Stimulated activated CD8-positive, alpha-beta memory T cell treated with anti-CD3 and anti-CD28 coated beads, Interleukin-4, amount 100 ng/mL, for 48 hours (primary cell): ENCODE results near the gene MSX2.
A peak's percentile ranks its signal among the peaks of the same experiment; 100 is the strongest.
"Not testable (repeated sequence)": the region's sequence is repeated elsewhere in the genome, so short reads cannot be mapped to it uniquely, and the experiment has no call there.

ENCODE experiments used
- DNase-seq: peaks from one replicate; pipeline ENCODE4 v3.0.0-alpha.2; 2020

Gene MSX2

GRCh38 chr5:174734571-174735497 is 10.5 kb downstream of the MSX2 start:
- no peak for DNase-seq

GRCh38 chr5:174735498-174736330 is 11.3 kb downstream of the MSX2 start:
- DNase-seq = peak; percentile 36

- no peak for DNase-seq
These were observed 11.9 kb downstream of the MSX2 start for GRCh38 chr5:174736331-174736721.

- DNase-seq = no peak
These were observed 12.4 kb downstream of the MSX2 start for GRCh38 chr5:174736777-174737176.

GRCh38 chr5:174737330-174737729 is 12.9 kb downstream of the MSX2 start:
- no peak for DNase-seq

- DNase-seq = no peak
These were observed 17.0 kb downstream of the MSX2 start for GRCh38 chr5:174741352-174741751.

GRCh38 chr5:174744896-174745295 is 20.5 kb downstream of the MSX2 start:
- no peak for DNase-seq

GRCh38 chr5:174745590-174746103 is 21.3 kb downstream of the MSX2 start:
- DNase-seq = no peak

GRCh38 chr5:174750711-174751110 is 26.3 kb downstream of the MSX2 start:
- DNase-seq = no peak

GRCh38 chr5:174751154-174752000 is 27.0 kb downstream of the MSX2 start:
- DNase-seq = no peak

- DNase-seq = no peak
These were observed 27.7 kb downstream of the MSX2 start for GRCh38 chr5:174752121-174752520.

- DNase-seq = no peak
These were observed 30.7 kb downstream of the MSX2 start for GRCh38 chr5:174755106-174755505.

GRCh38 chr5:174759091-174759490 is 34.7 kb downstream of the MSX2 start:
- no peak for DNase-seq

GRCh38 chr5:174760721-174761120 is 36.3 kb downstream of the MSX2 start:
- no peak for DNase-seq

GRCh38 chr5:174761341-174761740 is 37.0 kb downstream of the MSX2 start:
- DNase-seq = not testable (repeated sequence)

GRCh38 chr5:174764309-174764708 is 39.9 kb downstream of the MSX2 start:
- DNase-seq = no peak

- DNase-seq = no peak
These were observed 41.2 kb downstream of the MSX2 start for GRCh38 chr5:174765540-174765939.

- no peak for DNase-seq
These were observed 43.3 kb downstream of the MSX2 start for GRCh38 chr5:174767670-174768069.

- DNase-seq = no peak
These were observed 44.6 kb downstream of the MSX2 start for GRCh38 chr5:174769005-174769404.

- DNase-seq = no peak
These were observed 49.0 kb downstream of the MSX2 start for GRCh38 chr5:174773371-174773770.

GRCh38 chr5:174775081-174775480 is 50.7 kb downstream of the MSX2 start:
- DNase-seq = no peak

GRCh38 chr5:174777111-174777510 is 52.7 kb downstream of the MSX2 start:
- DNase-seq = no peak

GRCh38 chr5:174777583-174777982 is 53.2 kb downstream of the MSX2 start:
- DNase-seq = no peak
